OCI-LY7 (cell line): ENCODE data around the gene STAT6. TPM values are rescaled to one million over a fixed set of nuclear protein-coding genes. Genes with fewer than 3 reads are reported as not detected.

Source experiments
- BruUV-seq: library from RNA; stranded (reverse); fragments of 400-500 nt; replicated peaks from 2 replicates; lab custom pipeline; 2021; lab: Mats Ljungman, UMichigan
- CTCF ChIA-PET: fragments of 300-600 bp; sonication (Branson Sonifier 250); formaldehyde crosslinking; loops from one replicate; lab custom pipeline; 2022; ENCODE audit warnings: antibody characterized with exemption; ENCODE audit not compliant: unreplicated experiment; lab: Charles Lee
- POLR2A ChIA-PET: fragments of 300-600 bp; sonication (Branson Sonifier 250); formaldehyde crosslinking; loops from one replicate; lab custom pipeline; 2022; ENCODE audit warnings: antibody characterized with exemption; lab: Charles Lee
- DNase-seq: peaks from one replicate; pipeline ENCODE4 v3.0.0-alpha.2; 2015; ENCODE audit warnings: low spot score
- H2AFZ ChIP-seq: fragments of 200-600 bp; sonication (generic), shearing (Covaris generic); 2 replicates; pipeline ENCODE4 v1.6.1; 2014; ENCODE audit warnings: mild to moderate bottlenecking, antibody characterized with exemption, low read length, moderate library complexity
- H3K27ac ChIP-seq: fragments of 200-600 bp; sonication (generic); 2 replicates; pipeline ENCODE4 v1.5.1; 2014; ENCODE audit warnings: mixed run types, low read depth, mild to moderate bottlenecking, moderate library complexity, low read length, inconsistent platforms; ENCODE audit not compliant: poor library complexity, severe bottlenecking
- H3K36me3 ChIP-seq: fragments of 200-600 bp; sonication (generic); 2 replicates; pipeline ENCODE4 v1.6.1; 2014; ENCODE audit warnings: mild to moderate bottlenecking, antibody characterized with exemption, low read length, moderate library complexity, mixed read lengths; ENCODE audit not compliant: insufficient read depth
- H3K4me1 ChIP-seq: fragments of 200-600 bp; sonication (generic); 2 replicates; pipeline ENCODE4 v1.5.1; 2014; ENCODE audit warnings: mild to moderate bottlenecking, low read length; ENCODE audit not compliant: insufficient read depth, poor library complexity, severe bottlenecking
- H3K4me2 ChIP-seq: fragments of 200-600 bp; sonication (generic); 2 replicates; pipeline ENCODE4 v1.6.1; 2014; ENCODE audit warnings: mild to moderate bottlenecking, low read length
- H3K4me3 ChIP-seq: fragments of 200-600 bp; sonication (generic); 2 replicates; pipeline ENCODE4 v1.5.1; 2014; ENCODE audit warnings: mild to moderate bottlenecking, low read depth, low read length; ENCODE audit not compliant: poor library complexity, severe bottlenecking
- H3K79me2 ChIP-seq: fragments of 200-600 bp; sonication (generic); 2 replicates; pipeline ENCODE4 v1.6.1; 2016; ENCODE audit warnings: low read depth, mild to moderate bottlenecking, low read length, moderate library complexity, mixed read lengths; ENCODE audit not compliant: insufficient read depth
- H3K9me2 ChIP-seq: fragments of 200-600 bp; sonication (generic); 2 replicates; pipeline ENCODE4 v1.6.1; 2016; ENCODE audit warnings: mild to moderate bottlenecking, low read length, mixed read lengths; ENCODE audit not compliant: insufficient read depth
- H3K9me3 ChIP-seq: fragments of 200-600 bp; sonication (generic); 2 replicates; pipeline ENCODE4 v1.6.1; 2014; ENCODE audit warnings: mild to moderate bottlenecking, mixed run types, low read length, mixed read lengths
- H4K20me1 ChIP-seq: fragments of 200-600 bp; sonication (generic); 2 replicates; pipeline ENCODE4 v1.6.1; 2014; ENCODE audit warnings: mild to moderate bottlenecking, antibody characterized with exemption, low read length, moderate library complexity, mixed read lengths; ENCODE audit not compliant: insufficient read depth
- CTCF ChIP-seq: fragments of 200-600 bp; sonication (generic); conservative IDR thresholded peaks from 2 replicates; pipeline ENCODE4 v1.5.1; 2014; ENCODE audit warnings: mild to moderate bottlenecking, antibody characterized with exemption, low read length, moderate library complexity, mixed read lengths
- EZH2phosphoT487 ChIP-seq: fragments of 200-600 bp; sonication (generic); IDR thresholded peaks from 2 replicates; pipeline ENCODE4 v1.6.1; 2018; ENCODE audit warnings: low read depth, borderline replicate concordance, mild to moderate bottlenecking, mixed run types, antibody characterized with exemption, low read length, moderate library complexity, mixed read lengths
- intact Hi-C: fragments of 100-400 bp; cut with micrococcal nuclease; formaldehyde crosslinking; loops from one replicate; pipeline ENCODE4 v1.10.0; 2022; ENCODE audit not compliant: unreplicated experiment
- total RNA-seq, 2 experiments: library from RNA; depleted of rRNA in 1 of 2; stranded (reverse); fragments of >200 nt in 1 of 2; shearing (Covaris generic) in 1 of 2; gene quantifications; 2 replicates each; pipeline ENCODE4 v1.2.3, GENCODE V29; 2014 to 2022

STAT6 gene
- total RNA-seq, 2 experiments from 2014 or later, result 73.6 to 128 TPM

- POLR2A ChIA-PET, result no interaction called here
- intact Hi-C loops, result no loop called here
- Histone ChIP-seq H3K4me2 (no peak overlapping the region), H2AFZ (no peak overlapping the region), H3K27ac (no peak overlapping the region), H3K79me2 (no peaks in the 10 kb centered on the region), H3K9me2 (no peaks in the 10 kb centered on the region), H3K4me1 (peaks cover 3% of the 10 kb centered on the region), H4K20me1 (no peaks in the 10 kb centered on the region), H3K4me3 (no peak overlapping the region), H3K36me3 (no peaks in the 10 kb centered on the region), H3K9me3 (no peaks in the 10 kb centered on the region)
- TF ChIP-seq EZH2phosphoT487 (no peak), CTCF (no peak)
- no peak for DNase-seq
- CTCF ChIA-PET, result interaction anchor here (0.6 kb wide), 1 partner anchor 126 kb away, joined by 3 read pairs; no protein-coding TSS in a partner anchor
- BruUV-seq, result no TSS peak
Observed at GRCh38 chr12:57129321-57129842, 18.2 kb upstream of the STAT6 start.

DNA sequence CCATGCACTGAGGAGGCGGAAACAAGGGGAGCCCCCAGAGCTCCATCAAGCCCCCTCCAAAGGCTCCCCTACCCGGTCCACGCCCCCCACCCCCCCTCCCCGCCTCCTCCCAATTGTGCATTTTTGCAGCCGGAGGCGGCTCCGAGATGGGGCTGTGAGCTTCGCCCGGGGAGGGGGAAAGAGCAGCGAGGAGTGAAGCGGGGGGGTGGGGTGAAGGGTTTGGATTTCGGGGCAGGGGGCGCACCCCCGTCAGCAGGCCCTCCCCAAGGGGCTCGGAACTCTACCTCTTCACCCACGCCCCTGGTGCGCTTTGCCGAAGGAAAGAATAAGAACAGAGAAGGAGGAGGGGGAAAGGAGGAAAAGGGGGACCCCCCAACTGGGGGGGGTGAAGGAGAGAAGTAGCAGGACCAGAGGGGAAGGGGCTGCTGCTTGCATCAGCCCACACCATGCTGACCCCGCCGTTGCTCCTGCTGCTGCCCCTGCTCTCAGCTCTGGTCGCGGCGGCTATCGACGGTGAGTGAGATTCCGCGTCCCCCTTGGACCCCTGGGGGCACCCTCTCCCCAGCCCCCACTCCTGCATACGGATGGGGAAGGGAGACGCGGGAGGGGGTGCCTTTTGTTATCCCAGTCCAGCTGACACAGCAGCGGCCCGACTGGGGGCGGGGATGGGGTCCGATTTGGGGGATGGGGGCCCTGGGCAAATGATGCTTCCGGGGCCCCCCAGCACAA lies 17.5 kb upstream of the STAT6 start:
- Histone ChIP-seq H3K4me2 (peak overlapping the region; percentile 79), H3K36me3 (no peaks in the 10 kb centered on the region), H3K9me2 (no peaks in the 10 kb centered on the region), H3K4me1 (peaks cover 3% of the 10 kb centered on the region), H3K4me3 (peak overlapping the region; percentile 66), H4K20me1 (no peaks in the 10 kb centered on the region), H3K27ac (no peak overlapping the region), H3K79me2 (no peaks in the 10 kb centered on the region), H2AFZ (no peak overlapping the region), H3K9me3 (peaks cover 5% of the 10 kb centered on the region; the same call in 1 of the 2 replicates)
- CTCF ChIA-PET, result interaction anchor here (0.5 to 1.0 kb wide), 7 partner anchors 45 to 127 kb away, joined by 3 to 7 read pairs (median 4); no protein-coding TSS in a partner anchor
- TF ChIP-seq EZH2phosphoT487 (no peak), CTCF (no peak)
- intact Hi-C loops, result no loop called here
- DNase-seq, result no peak
- BruUV-seq, result no TSS peak
- POLR2A ChIA-PET, result interaction anchor here (0.7 to 1.2 kb wide), 3 partner anchors 13 to 53 kb away, joined by 3 to 10 read pairs (median 3); partner anchors contain the start of gene STAT6
